ENCODE measurements around the gene MAGEB2. TPM values are rescaled to one million over a fixed set of nuclear protein-coding genes. Genes with fewer than 3 reads are reported as not detected.

The MAGEB2 gene
- total RNA-seq, 1 donor from 2014 or later = not detected

DNA sequence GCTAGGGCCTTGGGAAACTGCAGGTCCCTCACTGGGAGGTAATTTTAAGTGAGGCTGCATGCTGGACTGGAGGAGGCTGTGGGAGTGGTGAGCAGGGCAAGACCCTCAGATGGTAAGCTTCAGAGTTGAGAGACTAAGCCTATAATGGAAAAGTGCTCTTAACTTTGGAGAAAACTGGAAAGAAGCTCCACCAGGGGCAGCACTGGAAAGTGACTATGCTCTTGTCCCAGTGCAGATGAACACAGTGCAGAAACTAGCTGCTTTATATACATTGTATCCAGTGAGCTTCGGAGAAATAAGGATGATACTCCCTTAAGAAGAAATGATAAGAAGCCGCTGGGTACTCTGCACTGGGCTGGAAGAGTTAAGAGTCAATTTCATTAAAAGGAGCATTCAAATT, 3.2 kb upstream of the MAGEB2 start:
- TF ChIP-seq, protein P1, sequence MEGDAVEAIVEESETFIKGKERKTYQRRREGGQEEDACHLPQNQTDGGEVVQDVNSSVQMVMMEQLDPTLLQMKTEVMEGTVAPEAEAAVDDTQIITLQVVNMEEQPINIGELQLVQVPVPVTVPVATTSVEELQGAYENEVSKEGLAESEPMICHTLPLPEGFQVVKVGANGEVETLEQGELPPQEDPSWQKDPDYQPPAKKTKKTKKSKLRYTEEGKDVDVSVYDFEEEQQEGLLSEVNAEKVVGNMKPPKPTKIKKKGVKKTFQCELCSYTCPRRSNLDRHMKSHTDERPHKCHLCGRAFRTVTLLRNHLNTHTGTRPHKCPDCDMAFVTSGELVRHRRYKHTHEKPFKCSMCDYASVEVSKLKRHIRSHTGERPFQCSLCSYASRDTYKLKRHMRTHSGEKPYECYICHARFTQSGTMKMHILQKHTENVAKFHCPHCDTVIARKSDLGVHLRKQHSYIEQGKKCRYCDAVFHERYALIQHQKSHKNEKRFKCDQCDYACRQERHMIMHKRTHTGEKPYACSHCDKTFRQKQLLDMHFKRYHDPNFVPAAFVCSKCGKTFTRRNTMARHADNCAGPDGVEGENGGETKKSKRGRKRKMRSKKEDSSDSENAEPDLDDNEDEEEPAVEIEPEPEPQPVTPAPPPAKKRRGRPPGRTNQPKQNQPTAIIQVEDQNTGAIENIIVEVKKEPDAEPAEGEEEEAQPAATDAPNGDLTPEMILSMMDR (conservative IDR thresholded peaks at IDR 0.05; ENCODE audit: low read depth, low read length) = no peak
- H3K4me3 ChIP-seq (ENCODE audit: low read depth, low read length) = no peak overlapping the region
- no peak for DNase-seq (ENCODE audit: low read depth)

DNA sequence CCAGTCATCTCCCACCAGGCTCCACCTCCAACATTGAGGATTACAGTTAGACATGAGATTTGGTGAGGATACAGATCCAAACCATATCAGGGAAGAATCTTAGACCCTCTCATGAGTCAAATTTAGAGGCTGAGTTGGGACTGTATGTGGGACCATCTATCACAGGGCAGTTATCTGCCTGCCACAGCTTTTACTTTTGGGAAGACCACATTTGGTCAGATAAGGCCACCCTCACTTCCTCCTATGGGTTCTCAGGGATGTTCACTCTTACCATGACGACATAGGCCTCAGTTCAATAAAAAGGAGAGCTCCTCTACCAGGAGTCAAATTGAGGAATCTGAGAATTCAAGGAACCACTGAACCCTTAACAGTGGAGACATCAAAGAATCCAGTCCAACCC, 2.1 kb downstream of the MAGEB2 start:
- TF ChIP-seq, protein P1 (conservative IDR thresholded peaks at IDR 0.05; ENCODE audit: low read depth, low read length) = no peak
- H3K4me3 ChIP-seq (ENCODE audit: low read depth, low read length) = no peak overlapping the region
- no peak for DNase-seq (ENCODE audit: low read depth)

DNA sequence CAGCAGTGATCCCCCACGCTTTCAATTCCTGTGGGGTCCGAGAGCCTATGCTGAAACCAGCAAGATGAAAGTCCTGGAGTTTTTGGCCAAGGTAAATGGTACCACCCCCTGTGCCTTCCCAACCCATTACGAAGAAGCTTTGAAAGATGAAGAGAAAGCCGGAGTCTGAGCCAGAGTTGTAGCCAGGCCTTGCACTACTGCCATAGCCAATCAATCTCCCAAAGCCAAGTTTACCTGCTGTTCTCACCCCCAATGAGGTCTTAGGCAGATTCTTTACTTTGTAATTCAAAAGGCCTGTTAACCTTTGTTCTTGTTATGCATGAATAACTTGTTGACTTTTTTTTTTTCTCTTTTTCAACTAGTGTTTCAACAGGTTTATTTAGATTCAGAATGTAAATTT, 4.0 kb downstream of the MAGEB2 start:
- H3K4me3 ChIP-seq (ENCODE audit: low read depth, low read length) = no peak overlapping the region
- TF ChIP-seq, protein P1 (conservative IDR thresholded peaks at IDR 0.05; ENCODE audit: low read depth, low read length) = no peak
- no peak for DNase-seq (ENCODE audit: low read depth)

DNA sequence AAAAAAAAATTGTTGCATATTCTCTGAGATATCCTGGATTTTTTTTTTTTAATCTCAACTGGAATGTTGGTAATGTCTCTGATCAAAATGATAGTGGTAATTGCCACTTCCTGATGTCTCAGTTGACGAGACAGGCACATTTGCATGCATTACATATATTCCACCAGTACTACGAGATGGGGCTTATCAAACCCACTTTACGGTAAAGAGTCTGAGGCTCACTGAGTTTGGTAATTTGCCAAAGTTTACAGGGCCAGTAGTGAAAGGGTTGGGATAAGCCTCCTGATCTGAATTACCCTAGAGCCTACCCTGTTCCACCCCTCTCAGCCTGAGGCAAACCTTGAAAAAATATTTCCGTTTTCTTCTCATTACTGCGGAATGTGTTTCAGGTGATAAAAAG, 5.3 kb downstream of the MAGEB2 start:
- TF ChIP-seq, protein P1 (conservative IDR thresholded peaks at IDR 0.05; ENCODE audit: low read depth, low read length) = no peak
- no peak overlapping the region for H3K4me3 ChIP-seq (ENCODE audit: low read depth, low read length)
- DNase-seq (ENCODE audit: low read depth) = no peak

DNA sequence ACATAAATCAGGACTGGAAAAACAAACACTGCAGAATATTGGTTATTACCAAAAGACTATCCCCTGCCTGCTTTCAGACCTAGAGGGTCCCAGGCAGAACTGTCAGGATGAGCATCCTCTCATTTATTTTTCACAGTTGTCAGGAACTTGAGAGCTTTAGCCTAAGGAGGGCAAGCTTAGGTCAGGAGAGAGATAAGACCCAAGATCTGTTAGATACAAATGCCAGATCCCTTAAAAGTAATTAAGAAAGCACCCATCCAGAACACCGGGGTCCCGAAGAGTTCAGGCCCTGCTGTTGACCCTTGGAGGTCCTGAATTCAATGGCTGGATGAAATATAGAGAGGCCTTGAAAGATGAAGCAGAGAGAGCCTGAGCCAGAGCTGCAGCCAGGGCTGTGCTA, 9.2 kb downstream of the MAGEB2 start:
- DNase-seq (ENCODE audit: low read depth) = no peak
- no peak overlapping the region for H3K4me3 ChIP-seq (ENCODE audit: low read depth, low read length)
- TF ChIP-seq, protein P1 (conservative IDR thresholded peaks at IDR 0.05; ENCODE audit: low read depth, low read length) = no peak

DNA sequence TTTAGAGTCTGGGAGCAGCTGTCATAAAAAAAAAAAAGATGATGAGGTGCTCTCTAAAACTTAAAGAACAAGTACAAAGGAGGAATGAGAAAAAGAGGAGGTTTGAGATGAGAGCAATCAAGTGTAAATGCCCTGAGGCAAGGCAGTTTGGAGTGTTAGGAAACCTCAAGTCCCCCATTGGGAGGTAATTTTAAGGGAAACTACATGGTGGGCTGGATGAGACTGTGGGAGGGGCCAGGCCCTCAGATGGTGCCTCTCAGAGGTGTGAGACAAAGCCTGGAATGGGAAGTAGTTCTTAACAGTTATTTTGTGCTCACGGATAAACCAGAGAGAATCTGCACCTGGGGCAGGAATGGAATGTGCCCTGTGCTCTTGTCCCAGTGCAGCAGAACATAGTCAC, 13.2 kb downstream of the MAGEB2 start:
- TF ChIP-seq, protein P1 (conservative IDR thresholded peaks at IDR 0.05; ENCODE audit: low read depth, low read length) = no peak
- no peak overlapping the region for H3K4me3 ChIP-seq (ENCODE audit: low read depth, low read length)
- DNase-seq (ENCODE audit: low read depth) = no peak

DNA sequence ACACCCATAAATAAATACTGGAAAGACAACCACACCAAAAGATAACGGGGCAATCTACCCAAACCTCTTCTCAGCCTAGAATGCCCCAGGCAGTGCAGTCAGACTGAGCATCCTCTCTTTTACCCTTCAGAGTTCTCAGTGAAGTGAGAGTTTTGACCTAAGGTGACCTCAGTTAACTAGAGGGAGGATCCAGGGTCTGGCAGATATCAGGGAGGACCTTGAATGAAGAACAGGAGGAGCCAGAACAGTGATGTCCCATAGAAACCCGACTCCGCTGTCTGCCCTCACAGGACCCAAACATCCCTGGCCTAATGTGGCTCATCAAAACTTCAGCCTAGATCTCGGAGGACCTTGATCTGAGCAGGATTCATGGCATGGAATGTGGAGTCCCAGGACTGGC, 15.0 kb downstream of the MAGEB2 start, which contains the start of gene MAGEB3:
Gene MAGEB3, plus strand, starts transcription at position 263 of the 400 bp plus-strand sequence. CDS start 5,268 bp downstream, outside the sequence.
- no peak within 1 kb of the TSS for H3K4me3 ChIP-seq (ENCODE audit: low read depth, low read length)
- no peak for DNase-seq (ENCODE audit: low read depth)
- TF ChIP-seq, protein P1 (conservative IDR thresholded peaks at IDR 0.05; ENCODE audit: low read depth, low read length) = no peak
